DOHH2 (cell line): ENCODE measurements around the gene CMSS1.
"Not testable (repeated sequence)": the region's sequence is repeated elsewhere in the genome, so short reads cannot be mapped to it uniquely, and the experiment has no call there.

Source experiments
- H3F3A ChIP-seq: fragments of 200-600 bp; sonication (generic), shearing (Covaris generic); 2 replicates; pipeline ENCODE4 v1.6.0; 2016; ENCODE audit warnings: antibody characterized with exemption, mild to moderate bottlenecking; ENCODE audit not compliant: control insufficient read depth, insufficient read depth
- H3K27ac ChIP-seq: fragments of 200-600 bp; sonication (generic); 2 replicates; pipeline ENCODE4 v1.5.1; 2014; ENCODE audit warnings: low read depth, mild to moderate bottlenecking, low read length, moderate library complexity
- H3K27me3 ChIP-seq: fragments of 200-600 bp; sonication (generic); 2 replicates; pipeline ENCODE4 v1.6.1; 2014; ENCODE audit warnings: mild to moderate bottlenecking, low read length, mixed read lengths; ENCODE audit not compliant: control insufficient read depth
- H3K36me3 ChIP-seq: fragments of 200-600 bp; sonication (generic); 2 replicates; pipeline ENCODE4 v1.6.1; 2014; ENCODE audit warnings: mild to moderate bottlenecking, low read length, moderate library complexity, mixed read lengths; ENCODE audit not compliant: control insufficient read depth
- H3K4me1 ChIP-seq: fragments of 200-600 bp; sonication (generic); 2 replicates; pipeline ENCODE4 v1.6.1; 2014; ENCODE audit warnings: mild to moderate bottlenecking, low read length, mixed read lengths; ENCODE audit not compliant: control insufficient read depth
- H3K4me2 ChIP-seq: fragments of 200-600 bp; sonication (generic); 2 replicates; pipeline ENCODE4 v1.6.0; 2014; ENCODE audit warnings: mild to moderate bottlenecking, low read length, moderate library complexity
- H3K4me3 ChIP-seq: fragments of 200-600 bp; sonication (generic); 2 replicates; pipeline ENCODE4 v1.5.1; 2014; ENCODE audit warnings: mild to moderate bottlenecking, low read length, mixed read lengths
- H3K79me2 ChIP-seq: fragments of 200-600 bp; sonication (generic); 2 replicates; pipeline ENCODE4 v1.6.1; 2014; ENCODE audit warnings: mild to moderate bottlenecking, low read length, mixed read lengths; ENCODE audit not compliant: control insufficient read depth
- H3K9me2 ChIP-seq: fragments of 200-600 bp; sonication (generic); replicated peaks from 2 replicates; pipeline ENCODE4 v1.6.1; 2014; ENCODE audit warnings: mild to moderate bottlenecking, low read length, mixed read lengths; ENCODE audit not compliant: control insufficient read depth
- H3K9me3 ChIP-seq: fragments of 200-600 bp; sonication (generic); 2 replicates; pipeline ENCODE4 v1.6.1; 2014; ENCODE audit warnings: antibody characterized with exemption, low read length, mixed read lengths; ENCODE audit not compliant: control insufficient read depth, insufficient read depth
- H4K20me1 ChIP-seq: fragments of 200-600 bp; sonication (generic); 2 replicates; pipeline ENCODE4 v1.6.0; 2014; ENCODE audit warnings: low read depth, mild to moderate bottlenecking, antibody characterized with exemption, low read length, moderate library complexity; ENCODE audit not compliant: control insufficient read depth, insufficient read depth
- CTCF ChIP-seq: fragments of 200-600 bp; sonication (generic); IDR thresholded peaks from one replicate; pipeline ENCODE4 v1.5.1; 2014; ENCODE audit warnings: antibody characterized with exemption, mild to moderate bottlenecking, low read depth, low read length; ENCODE audit not compliant: poor library complexity, severe bottlenecking
- EZH2phosphoT487 ChIP-seq: fragments of 200-600 bp; sonication (generic); IDR thresholded peaks from 2 replicates; pipeline ENCODE4 v1.6.1; 2017; ENCODE audit warnings: borderline replicate concordance, mild to moderate bottlenecking, antibody characterized with exemption, low read length, moderate library complexity, mixed read lengths

Gene CMSS1

GRCh38 chr3:100090669-100091005 lies 273.0 kb downstream of the CMSS1 start:
- no peaks in the 10 kb centered on the region for H3K9me2 ChIP-seq
- no peaks in the 10 kb centered on the region for H3K79me2 ChIP-seq
- no peak overlapping the region for H3K27ac ChIP-seq
- no peaks in the 10 kb centered on the region for H3K4me1 ChIP-seq
- H3K9me3 ChIP-seq, result no peaks in the 10 kb centered on the region
- H3K4me3 ChIP-seq, result no peak overlapping the region
- H3F3A ChIP-seq, result no peaks in the 10 kb centered on the region
- no peaks in the 10 kb centered on the region for H3K27me3 ChIP-seq
- no peak for TF ChIP-seq EZH2phosphoT487
- TF ChIP-seq CTCF, result no peak
- H3K36me3 ChIP-seq, result no peaks in the 10 kb centered on the region
- H3K4me2 ChIP-seq, result no peak overlapping the region
- H4K20me1 ChIP-seq, result no peaks in the 10 kb centered on the region

- no peaks in the 10 kb centered on the region for H3K9me3 ChIP-seq
- no peaks in the 10 kb centered on the region for H3K79me2 ChIP-seq
- H3K36me3 ChIP-seq, result no peaks in the 10 kb centered on the region
- H3F3A ChIP-seq, result no peaks in the 10 kb centered on the region
- H4K20me1 ChIP-seq, result no peaks in the 10 kb centered on the region
- no peak overlapping the region for H3K27ac ChIP-seq
- no peaks in the 10 kb centered on the region for H3K9me2 ChIP-seq
- no peak overlapping the region for H3K4me3 ChIP-seq
- no peak overlapping the region for H3K4me2 ChIP-seq
- no peak for TF ChIP-seq CTCF
- no peak for TF ChIP-seq EZH2phosphoT487
- no peaks in the 10 kb centered on the region for H3K4me1 ChIP-seq
- H3K27me3 ChIP-seq, result no peaks in the 10 kb centered on the region
Observed at GRCh38 chr3:100093831-100094230, 276.2 kb downstream of the CMSS1 start.

GRCh38 chr3:100096286-100096685 lies 278.6 kb downstream of the CMSS1 start:
- H3K9me2 ChIP-seq, H3K4me2 ChIP-seq, H4K20me1 ChIP-seq, H3K79me2 ChIP-seq, H3K27me3 ChIP-seq, H3F3A ChIP-seq, H3K9me3 ChIP-seq, H3K36me3 ChIP-seq, H3K4me1 ChIP-seq, H3K27ac ChIP-seq, H3K4me3 ChIP-seq: not testable (repeated sequence)

GRCh38 chr3:100096866-100097265 lies 279.2 kb downstream of the CMSS1 start:
- no peaks in the 10 kb centered on the region for H3K79me2 ChIP-seq
- no peaks in the 10 kb centered on the region for H3K36me3 ChIP-seq
- H3F3A ChIP-seq, result no peaks in the 10 kb centered on the region
- H4K20me1 ChIP-seq, result peaks cover 2% of the 10 kb centered on the region; the same call in 1 of the 2 replicates
- no peak overlapping the region for H3K4me2 ChIP-seq
- H3K27me3 ChIP-seq, result no peaks in the 10 kb centered on the region
- H3K4me1 ChIP-seq, result no peaks in the 10 kb centered on the region
- H3K9me3 ChIP-seq, result no peaks in the 10 kb centered on the region
- TF ChIP-seq CTCF (no peak), EZH2phosphoT487 (no peak)
- H3K4me3 ChIP-seq, result no peak overlapping the region
- H3K9me2 ChIP-seq, result no peaks in the 10 kb centered on the region
- no peak overlapping the region for H3K27ac ChIP-seq
